ENCODE measurements around the gene DGKE.

Gene DGKE

DNA sequence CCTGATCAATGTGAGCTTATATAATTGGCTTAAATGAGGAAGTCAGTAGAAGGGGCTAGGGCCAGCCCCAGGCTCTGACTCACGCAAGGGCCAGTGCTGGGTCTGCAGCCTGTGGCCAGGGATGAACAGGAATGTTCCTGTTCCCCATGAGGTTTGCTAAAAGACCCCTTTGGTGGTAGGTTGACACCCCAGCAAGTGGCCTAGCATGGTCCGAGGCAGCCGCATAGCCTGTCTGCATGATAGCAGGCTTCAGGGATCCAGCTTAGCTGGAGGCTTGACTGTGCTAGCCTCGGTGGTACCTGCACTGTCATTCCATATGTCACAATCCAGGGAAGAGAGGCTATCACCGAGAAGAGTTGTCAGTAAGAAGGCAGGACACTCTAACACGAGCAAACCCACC is 56.4 kb downstream of the DGKE start:
- DNase-seq (ENCODE audit: low read depth, low spot score): no peak

DNA sequence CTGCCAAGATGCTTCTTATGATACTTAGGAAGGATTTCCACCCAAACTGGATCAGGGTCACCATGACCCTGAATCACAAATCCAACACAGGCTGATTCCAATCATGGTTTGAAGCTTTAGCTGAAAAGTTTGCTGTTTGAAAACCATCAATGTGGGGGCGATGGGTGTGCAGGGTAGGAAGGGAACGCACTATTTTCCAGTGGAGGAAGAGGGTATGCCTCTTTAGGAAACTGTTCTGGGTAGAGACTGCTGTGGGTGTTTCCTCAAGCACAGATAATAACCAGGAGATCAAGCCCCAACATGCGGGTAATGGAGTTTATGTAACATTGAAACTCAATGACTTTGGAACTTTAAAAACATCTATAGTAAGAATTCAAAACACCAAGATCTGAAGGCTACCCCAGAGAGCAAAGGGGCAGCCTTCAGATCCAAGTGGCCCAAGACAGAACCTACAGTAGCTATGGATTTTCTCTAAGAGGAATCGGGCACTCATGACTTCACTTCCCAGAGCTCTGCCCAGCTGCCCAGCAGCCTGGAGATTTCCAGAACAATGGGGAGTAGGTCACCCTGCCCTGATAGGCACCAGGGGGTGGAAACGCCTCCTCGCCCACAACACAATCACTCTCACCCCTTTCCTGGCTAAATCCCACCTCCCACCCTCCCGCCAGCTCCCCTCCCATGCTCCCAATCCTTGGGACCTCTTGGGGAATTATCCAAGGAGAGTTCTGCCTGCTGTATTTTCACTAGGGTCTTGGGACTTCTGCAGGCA is 57.1 kb downstream of the DGKE start:
- DNase-seq (ENCODE audit: low read depth, low spot score): no peak

DNA sequence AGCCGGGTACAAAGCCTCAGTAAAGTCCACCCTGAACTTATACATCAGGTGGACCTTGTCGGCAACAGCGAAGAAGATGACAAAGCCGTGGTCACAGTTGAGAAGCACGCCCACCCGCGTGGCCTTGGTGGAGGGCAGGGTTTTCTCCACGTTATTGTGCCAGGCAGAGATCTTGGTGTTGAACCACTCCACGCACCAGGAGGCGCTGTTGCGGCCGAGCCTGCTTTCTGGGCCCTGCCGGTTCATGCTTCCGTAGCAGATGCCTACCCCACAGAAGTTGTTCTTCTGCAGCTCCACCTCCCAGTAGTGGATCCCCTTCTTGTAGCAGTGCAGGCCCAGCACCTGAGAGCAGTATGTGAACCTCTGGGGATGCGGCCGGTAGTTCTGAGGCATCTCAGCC is 57.8 kb downstream of the DGKE start:
- DNase-seq (ENCODE audit: low read depth, low spot score): peak; percentile 37

DNA sequence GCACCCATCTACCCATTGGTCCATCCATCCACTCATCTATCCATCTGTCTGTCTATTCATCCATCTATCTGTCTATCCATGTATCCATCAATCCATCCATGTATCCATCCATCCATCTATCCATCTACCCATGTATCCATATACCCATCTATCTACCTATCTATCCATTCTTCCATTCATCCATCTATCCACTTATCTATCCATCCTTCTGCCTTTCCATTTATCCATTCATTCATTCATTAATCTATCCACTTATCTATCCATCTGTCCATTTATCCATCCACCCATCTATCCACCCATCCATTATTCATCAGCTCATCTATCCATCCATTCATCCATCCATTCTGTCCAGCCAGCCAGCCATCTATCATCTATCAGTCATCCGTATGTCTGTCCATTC is 58.4 kb downstream of the DGKE start:
- DNase-seq (ENCODE audit: low read depth, low spot score): no peak

DNA sequence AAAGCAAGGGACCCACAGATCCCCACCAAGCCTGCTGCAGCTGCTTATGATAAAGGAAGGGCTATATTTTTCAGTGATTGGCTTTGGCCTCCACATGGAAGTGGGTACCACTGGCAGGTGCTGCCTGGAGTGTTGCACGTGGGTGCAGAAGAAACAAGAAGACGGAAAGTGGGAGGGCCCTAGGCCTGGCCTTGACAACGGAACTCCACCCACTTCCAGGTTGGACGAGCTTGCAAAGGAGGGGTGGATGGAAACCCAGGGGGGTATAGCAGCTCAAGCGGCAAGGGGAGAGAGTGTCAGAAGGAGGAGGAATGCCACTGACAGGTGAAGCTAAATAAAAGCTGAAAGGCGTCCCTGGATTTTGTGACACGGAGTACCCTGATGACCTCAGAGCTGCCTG is 59.6 kb downstream of the DGKE start:
- DNase-seq (ENCODE audit: low read depth, low spot score): no peak

DNA sequence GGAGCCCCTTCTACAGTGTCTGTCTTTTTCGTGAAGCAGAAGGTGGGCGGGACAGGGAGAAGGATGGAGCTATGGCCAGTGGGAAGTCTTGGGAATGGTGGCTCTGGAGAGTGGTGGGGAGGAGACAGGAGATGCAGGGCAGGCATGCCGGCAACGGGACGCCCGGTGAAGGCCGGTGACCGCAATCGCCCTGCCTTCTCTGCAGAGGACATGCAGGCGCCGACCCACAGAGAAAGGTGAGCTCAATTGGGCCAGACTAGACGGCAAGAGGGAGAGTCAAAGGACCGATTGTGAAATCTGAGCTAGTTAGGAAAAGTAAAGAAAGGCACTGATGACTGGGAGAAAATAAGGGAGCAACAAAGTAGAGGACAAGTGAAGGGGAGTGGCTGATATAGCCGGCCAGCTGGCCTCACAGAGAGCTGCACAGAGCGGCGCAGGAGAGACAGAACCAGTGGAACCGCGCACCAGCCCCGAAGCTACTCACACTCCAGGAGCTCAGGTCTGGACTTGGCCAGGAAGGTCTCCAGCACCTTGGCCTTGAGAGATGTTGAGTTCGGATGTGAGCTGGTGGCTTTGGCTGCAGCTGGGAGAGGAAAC is 61.0 kb downstream of the DGKE start:
- DNase-seq (ENCODE audit: low read depth, low spot score): no peak

DNA sequence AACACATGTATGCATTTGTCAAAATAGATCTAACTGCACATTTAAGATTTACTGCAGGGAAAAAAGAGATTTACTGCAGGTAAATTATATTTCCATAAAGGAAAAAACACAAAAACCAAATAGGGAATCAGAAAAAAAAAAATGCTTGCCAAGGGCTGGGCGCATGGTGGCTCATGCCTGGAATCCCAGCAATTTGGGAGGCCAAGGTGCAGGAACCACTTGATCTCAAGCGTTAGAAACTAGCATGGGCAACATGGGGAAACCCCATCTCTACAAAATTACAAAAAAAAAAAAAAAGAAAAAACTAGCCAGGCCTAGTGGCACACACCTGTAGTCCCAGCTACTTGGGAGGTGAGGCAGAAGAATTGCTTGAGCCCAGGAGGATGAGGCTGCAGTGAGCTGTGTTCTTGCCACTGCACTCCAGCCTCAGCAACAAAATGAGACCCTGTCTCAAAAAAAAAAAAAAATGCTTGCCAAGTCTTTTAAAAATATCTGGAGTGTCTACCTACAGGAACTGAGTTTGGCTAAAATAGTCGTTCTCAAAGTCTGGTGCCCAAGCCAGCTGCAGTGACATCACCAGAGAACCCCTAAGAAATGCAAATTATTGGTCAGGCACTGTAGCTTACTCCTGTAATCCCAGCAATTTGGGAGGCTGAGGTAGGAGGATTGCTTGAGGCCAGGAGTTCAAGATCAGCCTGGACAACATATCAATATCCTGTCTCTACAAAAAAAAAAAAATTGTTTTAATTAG is 62.4 kb downstream of the DGKE start:
- no peak for DNase-seq (ENCODE audit: low read depth, low spot score)

DNA sequence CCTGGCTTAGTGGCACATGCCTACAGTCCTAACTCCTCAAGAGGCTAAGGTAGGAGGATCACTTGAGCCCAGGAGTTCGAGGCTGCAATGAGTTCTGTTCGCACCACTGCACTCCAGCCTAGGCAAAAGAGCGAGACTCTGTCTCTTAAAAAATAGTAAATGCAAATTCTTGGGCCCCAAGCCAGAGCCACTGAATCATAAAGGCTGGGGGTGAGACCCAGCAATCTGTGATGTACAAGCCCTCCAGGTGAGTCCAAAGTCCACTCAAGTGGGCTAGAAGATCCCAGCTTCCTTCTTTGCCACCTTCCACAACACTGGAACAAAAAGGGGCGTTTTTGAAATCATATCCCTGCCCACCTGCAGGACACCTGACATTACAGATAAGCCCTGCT is 63.0 kb downstream of the DGKE start:
- no peak for DNase-seq (ENCODE audit: low read depth, low spot score)

DNA sequence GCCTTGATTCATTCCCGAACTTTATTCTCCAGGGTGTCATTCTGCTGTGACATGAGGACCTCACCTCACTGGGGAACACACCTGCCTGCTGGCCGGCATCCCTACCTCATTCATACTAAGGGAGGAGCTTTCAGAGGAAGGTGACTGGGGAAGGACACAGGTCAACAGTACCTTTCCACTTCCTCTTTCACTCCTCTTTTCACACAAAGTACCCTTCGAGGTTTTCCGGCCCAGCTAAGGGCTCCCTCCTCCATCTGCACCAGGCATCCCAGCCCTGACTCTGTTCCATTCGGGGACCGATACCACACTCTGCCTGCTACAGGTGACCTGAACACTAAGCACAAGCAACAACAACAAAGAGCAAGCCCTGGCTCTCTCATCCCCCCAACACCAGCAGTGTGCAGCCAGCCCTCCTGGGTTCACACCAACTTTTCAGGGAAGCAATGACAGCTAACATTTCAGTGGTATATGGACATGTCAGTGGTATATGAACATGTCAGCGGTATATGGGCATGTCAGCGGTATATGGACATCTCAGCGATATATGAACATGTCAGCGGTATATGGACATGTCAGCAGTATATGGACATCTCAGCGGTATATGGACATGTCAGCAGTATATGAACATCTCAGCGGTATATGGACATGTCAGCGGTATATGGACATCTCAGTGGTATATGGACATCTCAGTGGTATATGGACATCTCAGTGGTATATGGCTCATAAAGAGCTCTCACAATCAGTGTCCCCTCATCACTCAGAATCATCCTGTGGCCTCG is 63.9 kb downstream of the DGKE start:
- DNase-seq (ENCODE audit: low read depth, low spot score): no peak

DNA sequence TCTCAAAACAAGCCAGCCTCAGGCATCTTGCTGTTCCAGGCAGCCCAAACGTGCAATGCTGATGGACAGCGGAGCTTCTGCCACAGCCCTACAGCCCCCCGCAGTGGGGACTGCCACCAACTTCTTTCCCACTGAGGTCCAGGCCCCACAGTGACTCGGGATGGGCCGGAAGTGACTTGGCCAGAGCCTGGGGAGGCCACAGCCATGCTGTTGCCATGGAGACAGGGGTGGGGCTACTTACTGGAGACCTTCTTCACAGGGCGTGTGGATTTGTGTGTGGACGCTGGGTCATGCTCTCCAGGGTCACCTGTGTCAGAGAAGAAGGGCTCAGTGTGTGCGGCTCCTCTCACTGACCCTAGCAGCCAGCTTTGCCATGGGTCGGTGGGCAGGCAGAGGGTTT is 64.9 kb downstream of the DGKE start:
- DNase-seq (ENCODE audit: low read depth, low spot score): no peak

DNA sequence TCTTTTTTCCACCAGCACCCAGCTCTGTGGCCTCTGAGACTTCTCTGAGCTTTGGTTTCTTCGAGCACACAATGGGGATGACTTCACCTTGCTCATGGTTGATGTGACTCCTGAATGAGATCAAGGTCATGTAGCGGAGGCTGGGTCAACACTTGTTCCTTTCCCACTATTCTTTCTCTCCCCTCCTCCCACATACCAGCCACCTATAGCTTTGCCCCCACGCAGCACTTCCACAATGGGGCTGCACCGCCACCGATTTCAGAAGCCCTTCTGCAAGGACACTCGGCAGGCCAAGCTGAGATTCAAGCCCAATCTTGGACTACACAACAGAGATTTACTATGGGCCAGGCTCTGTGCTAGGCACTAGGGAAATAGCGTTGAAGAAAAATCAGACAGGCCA is 65.5 kb downstream of the DGKE start:
- no peak for DNase-seq (ENCODE audit: low read depth, low spot score)

DNA sequence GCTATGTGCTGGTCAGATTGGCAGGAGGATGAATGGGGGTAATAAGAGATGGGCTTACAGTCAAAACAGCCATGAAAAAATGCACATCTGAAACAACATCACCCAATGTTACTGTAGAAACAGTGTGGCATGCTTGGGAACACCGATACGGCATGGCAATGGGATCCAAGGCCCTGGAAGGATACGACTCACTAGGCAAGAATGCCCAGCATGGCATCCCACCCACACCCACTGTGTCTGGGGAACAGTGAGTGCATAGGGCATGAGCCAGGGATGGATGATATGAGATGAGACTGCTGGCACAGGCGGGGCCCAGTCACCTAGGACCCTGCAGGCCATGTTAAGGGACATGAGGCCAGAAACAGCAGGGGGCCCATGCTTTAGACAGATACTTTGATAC is 68.4 kb downstream of the DGKE start:
- DNase-seq (ENCODE audit: low read depth, low spot score): no peak

DNA sequence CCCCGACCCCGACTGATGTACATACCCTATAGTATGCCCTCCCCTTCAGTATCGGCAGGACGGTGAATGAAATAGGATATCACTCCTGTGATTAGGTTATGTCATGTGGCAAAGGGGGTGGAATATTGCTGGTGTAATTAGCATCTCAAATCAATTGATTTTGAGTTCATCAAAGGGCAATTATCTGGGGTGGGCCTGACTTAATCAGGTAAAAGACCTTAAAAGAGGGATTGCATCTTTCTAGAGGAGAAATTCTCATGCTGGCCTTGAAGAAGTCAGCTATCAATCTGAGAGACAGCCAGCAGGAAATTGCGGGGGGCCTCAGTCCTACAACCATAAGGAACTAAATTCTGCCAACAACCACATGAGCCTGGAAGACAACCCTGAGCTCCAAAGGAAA is 69.6 kb downstream of the DGKE start:
- DNase-seq (ENCODE audit: low read depth, low spot score): no peak

DNA sequence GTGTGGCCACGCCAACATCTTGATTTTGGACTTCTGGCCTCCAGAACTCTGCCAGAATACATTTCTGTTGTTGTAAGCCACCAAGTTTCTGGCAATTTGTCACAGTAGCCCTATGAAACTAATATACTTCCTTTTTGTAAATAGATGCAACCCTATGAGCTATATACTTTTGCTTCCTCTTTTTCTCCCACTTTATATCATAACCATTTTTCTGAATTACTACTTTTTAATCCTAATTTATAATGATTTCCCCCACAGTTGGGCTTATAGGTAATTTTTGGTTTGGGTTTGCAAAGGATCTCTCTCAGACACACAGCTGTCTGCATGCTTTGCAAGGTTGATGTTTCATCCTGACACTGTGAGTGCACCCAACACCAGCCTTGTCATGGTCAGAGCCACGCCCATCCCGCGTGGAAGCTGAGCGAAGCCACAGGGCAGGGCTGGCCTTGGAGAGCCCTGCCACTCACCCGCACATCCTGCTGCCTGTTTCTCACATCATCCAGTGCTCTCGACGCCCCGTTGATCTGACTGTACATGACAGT is 74.1 kb downstream of the DGKE start:
- DNase-seq (ENCODE audit: low read depth, low spot score): no peak

DNA sequence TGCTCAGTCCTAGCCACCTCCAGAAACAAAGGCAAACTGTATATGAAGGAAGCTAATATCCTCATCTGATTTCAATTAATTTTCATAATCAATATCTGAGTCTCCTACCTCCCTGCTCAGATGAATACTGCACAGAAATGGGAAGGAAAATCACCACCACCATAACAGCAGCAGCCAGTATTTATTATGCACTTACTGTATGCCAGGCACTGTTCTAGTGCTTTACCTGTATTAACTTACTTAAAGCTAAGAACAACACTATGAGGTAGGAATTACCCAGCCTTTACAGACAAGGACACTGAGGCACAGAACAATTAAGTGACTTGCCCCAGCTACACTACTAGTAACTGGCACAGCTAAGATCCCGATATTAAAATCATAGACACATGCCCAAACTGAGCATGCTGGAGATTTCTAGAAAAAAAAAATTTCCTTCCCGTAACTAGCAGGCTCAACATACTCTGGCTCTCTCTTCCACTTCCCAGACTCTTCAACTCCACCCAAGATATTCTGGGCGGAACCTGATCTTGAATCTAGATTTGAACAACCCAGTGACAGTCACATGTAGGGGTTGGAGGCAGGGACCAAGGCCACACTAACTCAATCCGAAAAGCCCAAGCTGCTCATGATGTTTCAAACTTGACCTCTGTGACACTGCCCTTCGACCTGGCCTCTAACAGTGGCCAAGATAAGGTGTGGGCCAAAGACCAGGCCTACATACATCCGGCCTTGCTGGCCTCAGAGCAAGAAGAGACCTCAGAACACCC is 76.0 kb downstream of the DGKE start:
- DNase-seq (ENCODE audit: low read depth, low spot score): no peak

DNA sequence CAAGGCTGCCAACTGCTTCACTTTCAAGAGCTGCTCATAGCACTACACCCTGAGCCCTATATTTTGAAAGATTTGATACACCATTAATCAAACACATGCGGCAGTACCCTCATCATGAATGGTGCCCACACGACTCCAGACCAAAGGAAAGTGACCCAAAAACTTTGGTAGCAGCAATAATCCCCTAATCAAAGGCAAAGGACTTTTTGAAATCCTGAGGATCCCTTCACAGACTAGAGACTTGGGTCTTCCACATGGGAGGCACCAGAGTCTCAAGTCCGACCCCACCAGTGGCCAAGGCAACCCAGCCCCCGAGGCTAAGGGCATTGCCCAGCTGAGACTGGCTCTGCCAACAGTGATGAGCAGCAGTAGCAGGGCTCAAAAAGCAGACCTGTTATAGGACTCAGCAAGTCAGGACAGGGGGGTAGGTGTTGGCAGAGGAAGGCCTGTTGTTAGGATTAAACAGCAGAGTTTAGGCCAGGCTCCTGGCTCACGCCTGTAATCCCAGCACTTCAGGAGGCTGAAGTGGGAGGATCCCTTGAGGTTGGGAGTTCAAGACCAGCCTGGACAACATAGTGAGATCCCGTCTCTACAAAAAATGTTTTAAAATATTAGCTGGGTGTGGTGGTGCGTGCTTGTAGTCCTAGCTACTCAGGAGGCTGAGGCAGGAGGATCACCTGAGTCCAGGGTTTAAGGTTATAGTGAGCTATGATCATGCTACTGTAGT is 76.7 kb downstream of the DGKE start:
- no peak for DNase-seq (ENCODE audit: low read depth, low spot score)

DNA sequence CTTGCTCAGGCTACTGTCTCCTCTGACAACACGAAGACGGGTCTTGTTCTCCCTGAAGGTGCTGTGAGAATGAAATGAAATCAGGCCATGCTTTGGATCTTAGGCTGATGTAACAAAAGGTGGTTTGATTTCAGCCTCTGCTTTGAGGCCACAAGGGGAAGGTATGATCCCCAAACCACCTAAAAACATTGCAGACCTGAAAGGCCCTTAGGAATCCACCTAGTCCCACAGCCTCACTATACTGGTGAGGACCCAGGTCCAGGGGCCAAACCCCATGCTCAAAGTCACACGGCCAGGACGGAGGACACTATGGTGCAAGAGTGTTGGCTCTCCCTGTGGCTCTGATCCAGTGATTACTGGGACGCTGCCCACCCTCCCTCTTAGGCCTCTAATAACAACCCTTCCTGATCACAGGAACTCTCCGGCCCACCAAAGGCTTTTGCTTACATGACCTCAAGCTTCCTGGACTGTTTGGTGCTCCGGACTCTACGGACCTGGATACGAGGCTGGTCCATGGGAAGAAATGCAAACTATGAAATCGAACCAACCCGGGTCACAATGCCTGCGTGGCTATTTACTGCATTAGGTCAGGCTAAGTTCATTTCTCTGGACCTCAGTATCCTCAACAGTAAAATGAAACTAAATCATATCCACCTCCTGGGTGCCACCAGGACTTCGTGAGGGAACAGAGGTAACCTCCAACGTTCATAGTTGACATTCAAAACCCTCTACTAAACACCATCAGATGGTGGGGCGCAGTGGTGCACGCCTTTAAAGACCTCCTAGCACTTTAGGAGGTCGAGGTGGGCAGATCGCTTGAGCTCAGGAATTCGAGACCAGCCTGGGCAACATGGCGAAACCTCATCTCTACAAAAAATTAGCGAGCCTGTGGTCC is 78.4 kb downstream of the DGKE start:
- DNase-seq (ENCODE audit: low read depth, low spot score): no peak

DNA sequence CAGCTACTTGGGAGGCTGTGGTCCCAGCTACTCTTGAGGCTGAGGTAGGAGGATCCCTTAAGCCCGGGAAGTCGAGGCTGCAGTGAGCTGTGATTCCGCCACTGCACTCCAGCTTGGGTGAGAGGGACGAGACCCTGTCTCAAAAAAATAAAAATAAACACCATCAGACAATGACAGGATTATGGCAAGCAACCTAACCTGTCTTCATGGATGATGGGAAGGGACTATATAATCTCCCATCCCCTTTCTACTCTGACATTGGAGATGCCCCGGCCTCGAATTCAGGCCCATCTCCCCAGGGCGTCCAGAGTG is 79.0 kb downstream of the DGKE start:
- no peak for DNase-seq (ENCODE audit: low read depth, low spot score)

DNA sequence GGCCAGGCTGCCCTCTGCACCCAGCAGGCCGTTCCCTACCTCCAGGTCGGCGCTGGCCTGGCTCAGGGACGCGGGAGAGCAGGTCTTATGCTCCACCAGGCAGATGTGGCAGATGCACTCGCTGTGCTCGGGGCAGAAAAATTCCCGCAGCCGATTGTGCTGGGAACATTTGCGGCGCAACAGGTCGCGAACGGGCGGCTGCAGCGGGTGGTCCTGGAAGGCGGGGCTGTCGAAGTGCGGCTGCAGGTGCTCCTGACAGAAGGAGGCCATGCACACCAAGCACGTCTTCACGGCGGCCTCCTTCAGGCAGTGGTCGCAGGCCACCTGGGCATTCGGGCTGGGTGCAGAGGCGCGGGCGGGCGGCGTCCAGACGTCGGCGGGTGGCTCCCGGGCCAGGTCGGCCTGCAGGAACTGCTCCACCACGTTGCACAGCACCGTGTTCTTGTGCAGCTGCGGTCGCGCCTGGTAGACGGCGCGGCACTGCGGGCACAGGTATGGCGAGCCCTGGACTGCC is 79.5 kb downstream of the DGKE start:
- no peak for DNase-seq (ENCODE audit: low read depth, low spot score)
